ENCODE data around the gene ICA1L. TPM values are rescaled to one million over a fixed set of nuclear protein-coding genes. Genes with fewer than 3 reads are reported as not detected.
A peak's percentile ranks its signal among the peaks of the same experiment; 100 is the strongest.
"Not testable (repeated sequence)": the region's sequence is repeated elsewhere in the genome, so short reads cannot be mapped to it uniquely, and the experiment has no call there.

The ICA1L gene
- 10 to 100 TPM in 1 of 2 donors, 1 to 10 TPM in 1; 8.9 to 15.8 TPM for total RNA-seq

DNA sequence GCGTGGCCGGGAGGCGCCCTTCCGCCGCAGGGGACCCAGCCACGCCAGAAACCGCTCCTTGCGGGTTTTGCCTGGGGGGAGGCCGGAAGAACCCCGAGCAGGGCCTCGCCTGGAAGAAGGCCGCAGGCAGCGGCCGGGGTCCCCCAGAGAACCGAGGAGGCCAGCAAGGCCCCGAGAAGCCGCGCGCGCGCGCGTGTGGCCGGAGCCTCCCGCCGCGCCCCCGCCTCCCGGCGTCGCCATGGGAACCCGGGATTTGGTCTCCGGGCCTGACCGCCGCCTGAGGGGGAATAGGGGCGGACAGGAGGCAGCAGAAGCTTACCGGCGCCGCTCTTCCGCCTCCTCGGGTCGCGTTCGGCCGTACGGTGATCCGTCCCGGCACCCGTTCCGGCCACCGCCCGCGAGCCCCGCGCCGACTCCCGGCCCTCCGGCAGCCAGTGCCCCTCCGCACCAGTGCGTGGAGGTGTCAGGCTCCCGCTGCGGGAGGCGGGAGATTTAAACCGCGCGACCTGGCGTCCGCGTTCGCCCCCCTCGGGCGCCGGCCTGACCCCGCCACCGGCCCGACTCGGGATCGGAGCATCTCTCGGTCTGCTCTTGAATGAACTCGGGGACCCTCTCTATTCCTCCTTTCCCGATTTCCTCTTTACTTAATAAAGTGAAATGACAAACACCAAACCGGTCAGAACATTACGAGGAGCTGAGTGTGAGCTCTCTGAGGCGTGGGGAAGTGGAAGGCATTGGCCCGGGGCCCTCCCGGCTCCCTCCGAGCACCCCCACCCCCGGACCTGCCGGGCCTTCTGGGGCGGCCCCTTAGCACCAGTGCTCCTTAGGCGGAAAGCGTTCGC is at the start of gene ICA1L:
Gene ICA1L, minus strand, starts transcription at position 467 of the 842 bp plus-strand sequence. CDS start 42,757 bp downstream, outside the sequence.
- no peaks in the 10 kb centered on the region for H3K27me3 ChIP-seq (replicated peaks; ENCODE audit: insufficient read depth)
- no peaks in the 10 kb centered on the region for H3K9me3 ChIP-seq
- peak within 1 kb of the TSS; percentile 65 to 90 for H3K4me3 ChIP-seq
- intact Hi-C loops (cut with DNase I), result no loop called here
- no peak for TF ChIP-seq POLR2AphosphoS5 (IDR thresholded peaks at IDR 0.05)
- TF ChIP-seq POLR2A (IDR thresholded peaks at IDR 0.05), result peak; percentile 23
- TF ChIP-seq, protein P1, sequence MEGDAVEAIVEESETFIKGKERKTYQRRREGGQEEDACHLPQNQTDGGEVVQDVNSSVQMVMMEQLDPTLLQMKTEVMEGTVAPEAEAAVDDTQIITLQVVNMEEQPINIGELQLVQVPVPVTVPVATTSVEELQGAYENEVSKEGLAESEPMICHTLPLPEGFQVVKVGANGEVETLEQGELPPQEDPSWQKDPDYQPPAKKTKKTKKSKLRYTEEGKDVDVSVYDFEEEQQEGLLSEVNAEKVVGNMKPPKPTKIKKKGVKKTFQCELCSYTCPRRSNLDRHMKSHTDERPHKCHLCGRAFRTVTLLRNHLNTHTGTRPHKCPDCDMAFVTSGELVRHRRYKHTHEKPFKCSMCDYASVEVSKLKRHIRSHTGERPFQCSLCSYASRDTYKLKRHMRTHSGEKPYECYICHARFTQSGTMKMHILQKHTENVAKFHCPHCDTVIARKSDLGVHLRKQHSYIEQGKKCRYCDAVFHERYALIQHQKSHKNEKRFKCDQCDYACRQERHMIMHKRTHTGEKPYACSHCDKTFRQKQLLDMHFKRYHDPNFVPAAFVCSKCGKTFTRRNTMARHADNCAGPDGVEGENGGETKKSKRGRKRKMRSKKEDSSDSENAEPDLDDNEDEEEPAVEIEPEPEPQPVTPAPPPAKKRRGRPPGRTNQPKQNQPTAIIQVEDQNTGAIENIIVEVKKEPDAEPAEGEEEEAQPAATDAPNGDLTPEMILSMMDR (IDR thresholded peaks at IDR 0.05), result peak in 1 of 4 experiments; percentile 19
- H3K4me1 ChIP-seq (replicated peaks), result no peaks in the 10 kb centered on the region
- under 1% methylated on average over 70 of the region's 93 CpGs for WGBS
- H3K27ac ChIP-seq, result peak within 1 kb of the TSS; percentile 78 to 91
- H3K36me3 ChIP-seq, result no peaks in the 10 kb centered on the region
- DNase-seq (ENCODE audit: low spot score), result peak; percentile 35

DNA sequence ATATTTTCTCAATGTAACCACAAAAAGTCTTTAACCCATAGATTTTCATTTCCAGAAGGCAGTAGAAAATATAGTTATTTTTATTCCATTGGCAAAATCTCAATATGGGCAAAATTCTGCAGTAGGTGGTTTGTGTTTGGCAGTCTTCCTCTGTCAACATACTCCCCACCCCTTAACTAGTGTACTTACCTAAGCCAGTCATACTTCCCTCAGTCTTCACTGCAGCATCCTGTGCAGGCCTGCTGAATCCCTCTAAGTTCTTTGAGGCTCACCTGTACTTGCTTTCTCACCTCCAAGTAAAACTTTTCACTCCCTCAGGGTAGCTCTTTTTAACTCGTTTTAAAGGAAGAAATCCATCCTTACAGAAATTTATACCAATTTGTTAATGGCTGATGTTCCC is 47.3 kb upstream of the ICA1L start:
- Histone ChIP-seq H3K4me3 (no peak overlapping the region), H3K27ac (no peak overlapping the region), H3K36me3 (no peaks in the 10 kb centered on the region), H3K9me3 (no peaks in the 10 kb centered on the region), H3K27me3 (replicated peaks; ENCODE audit: insufficient read depth) (no peaks in the 10 kb centered on the region), H3K4me1 (replicated peaks) (no peaks in the 10 kb centered on the region)
- intact Hi-C loops (cut with DNase I), result loop anchor here (10.0 kb wide), 1 partner anchor 96 kb away; the partner anchor contains the start of gene NBEAL1
- WGBS, result 54% methylated on average over 1 of the region's 1 CpG
- DNase-seq (ENCODE audit: low spot score), result no peak
- TF ChIP-seq POLR2AphosphoS5 (IDR thresholded peaks at IDR 0.05) (no peak), POLR2A (IDR thresholded peaks at IDR 0.05) (no peak)
- TF ChIP-seq, protein P1 (IDR thresholded peaks at IDR 0.05), result no peak

DNA sequence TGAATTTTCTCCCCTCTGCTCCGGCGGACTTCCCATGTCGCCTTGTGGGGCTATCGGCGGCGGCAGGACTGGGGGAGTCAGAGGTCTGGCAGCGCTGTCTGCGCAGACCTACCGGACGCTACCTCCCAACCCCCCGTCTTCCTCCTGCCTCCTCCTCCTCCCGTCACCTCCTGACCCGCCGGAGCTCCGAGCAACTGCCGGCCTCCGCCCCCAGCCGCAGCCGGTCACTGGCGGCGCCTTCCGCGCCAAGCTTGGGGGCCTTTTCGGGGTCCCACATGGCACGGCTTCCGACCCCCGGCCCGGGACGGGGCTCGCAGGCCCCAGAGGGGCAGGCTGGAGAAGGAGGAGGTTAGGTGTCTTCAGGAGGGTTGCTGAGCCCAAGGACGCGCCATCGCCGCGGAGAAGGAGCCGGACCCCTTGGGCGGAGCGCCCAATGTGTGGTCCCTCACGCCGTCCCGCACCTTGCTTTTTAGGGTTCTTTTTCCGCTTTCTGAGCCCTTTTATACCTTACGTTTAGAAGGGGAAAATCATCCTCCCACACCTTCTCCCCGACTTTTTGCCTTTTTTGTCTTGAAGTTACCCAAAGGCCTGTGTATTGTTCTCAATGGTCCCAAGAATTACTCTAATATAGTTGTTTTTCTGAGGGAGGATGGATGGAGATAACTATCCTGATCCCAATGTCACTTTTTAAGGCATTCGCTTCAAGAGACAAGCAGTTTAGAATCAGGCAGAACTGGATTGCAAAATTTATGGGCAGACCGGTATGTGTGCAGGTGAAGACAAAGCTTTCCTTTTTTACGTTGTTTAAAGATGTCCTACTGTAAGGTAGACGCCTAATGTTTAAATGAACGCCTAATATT is 41.0 kb upstream of the ICA1L start:
- not testable (repeated sequence) for H3K27me3 ChIP-seq (replicated peaks; ENCODE audit: insufficient read depth); H3K9me3 ChIP-seq; H3K4me1 ChIP-seq (replicated peaks); H3K36me3 ChIP-seq
- Histone ChIP-seq H3K27ac (peak overlapping the region; percentile 84 to 88), H3K4me3 (peak overlapping the region; percentile 48 to 55)
- intact Hi-C loops (cut with DNase I), result loop anchor here (10.0 kb wide), 1 partner anchor 102 kb away; the partner anchor contains the start of gene NBEAL1
- 1% methylated on average over 14 of the region's 49 CpGs for WGBS
- DNase-seq (ENCODE audit: low spot score), result peak; percentile 11

- Histone ChIP-seq H3K9me3 (no peaks in the 10 kb centered on the region), H3K36me3 (no peaks in the 10 kb centered on the region), H3K27ac (peak within 1 kb of the TSS; percentile 84 to 88), H3K4me3 (peak within 1 kb of the TSS; percentile 48 to 55), H3K27me3 (replicated peaks; ENCODE audit: insufficient read depth) (no peaks in the 10 kb centered on the region), H3K4me1 (replicated peaks) (no peaks in the 10 kb centered on the region)
- intact Hi-C loops (cut with DNase I), result loop anchor here (10.0 kb wide), 1 partner anchor 103 kb away; the partner anchor contains the start of gene NBEAL1
- under 1% methylated on average over 39 of the region's 39 CpGs for WGBS
- DNase-seq (ENCODE audit: low spot score), result peak; percentile 93
- TF ChIP-seq POLR2AphosphoS5 (IDR thresholded peaks at IDR 0.05), result peak; percentile 87
- peak; percentile 27 for TF ChIP-seq POLR2A (IDR thresholded peaks at IDR 0.05)
- TF ChIP-seq, protein P1 (IDR thresholded peaks at IDR 0.05), result peak in 1 of 4 experiments; percentile 0
Observed at GRCh38 chr2:202911512-202912341, 40.2 kb upstream of the ICA1L start, which contains the start of the genes CARF and WDR12. Gene CARF, plus strand, starts transcription at chr2:202912275. Its CDS starts 29,628 bp downstream, at chr2:202941903. Gene WDR12, minus strand, starts transcription at chr2:202911673. Its CDS starts 197 bp downstream, at chr2:202911476.

Data from prostate gland (tissue), 2 donors.